ENCODE results near the gene SPATS1. TPM values are rescaled to one million over a fixed set of nuclear protein-coding genes. Genes with fewer than 3 reads are reported as not detected.

The SPATS1 gene
- total RNA-seq, 1 donor from 2014 or later, result not detected

DNA sequence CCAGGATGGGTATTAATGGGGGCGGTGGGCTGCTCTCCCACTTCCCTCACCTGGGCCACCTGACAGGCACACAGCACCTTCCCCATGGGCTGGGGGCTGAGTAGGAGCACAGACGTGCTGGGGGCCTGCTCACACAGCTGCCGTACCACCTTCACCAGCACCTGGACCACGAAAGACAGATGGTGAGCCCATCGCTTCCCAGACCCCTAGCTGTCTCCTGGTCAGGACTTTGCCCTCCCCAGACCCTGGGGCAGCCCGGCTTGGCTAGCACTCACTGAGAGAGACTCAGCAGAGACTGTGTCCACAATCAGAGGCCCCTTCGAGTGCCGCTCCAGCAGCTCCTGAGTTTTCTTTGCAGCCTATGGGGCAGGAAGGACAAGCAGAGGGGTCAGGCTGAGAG lies 41.3 kb upstream of the SPATS1 start:
- Histone ChIP-seq H3K27ac (ENCODE audit: low read depth, low read length) (no peak overlapping the region), H3K27me3 (ENCODE audit: insufficient read depth, low read length) (peaks cover 24% of the 10 kb centered on the region), H3K4me3 (ENCODE audit: insufficient read depth, low read depth, low read length) (no peak overlapping the region), H3K4me1 (ENCODE audit: insufficient read depth, low read length) (peaks cover 12% of the 10 kb centered on the region), H3K9me3 (ENCODE audit: insufficient read depth, low read depth, low read length) (peaks cover 2% of the 10 kb centered on the region), H3K9ac (ENCODE audit: low read length) (no peak overlapping the region), H3K79me2 (ENCODE audit: insufficient read depth, low read length) (no peaks in the 10 kb centered on the region), H4K20me1 (ENCODE audit: insufficient read depth, low read length) (peaks cover 21% of the 10 kb centered on the region), H2AFZ (ENCODE audit: low read depth, low read length) (no peak overlapping the region), H3K4me2 (ENCODE audit: low read length) (no peak overlapping the region), H3K36me3 (ENCODE audit: insufficient read depth, low read length) (peaks cover 14% of the 10 kb centered on the region)
- FAIRE-seq (no peak), DNase-seq (ENCODE audit: low read depth) (no peak)
- Mint-ChIP-seq H3K36me3 (ENCODE audit: low read depth, unreplicated experiment) (peaks cover 25% of the 10 kb centered on the region), H3K27me3 (ENCODE audit: low read depth, unreplicated experiment) (peaks cover 24% of the 10 kb centered on the region), H3K27ac (ENCODE audit: unreplicated experiment) (no peak overlapping the region), H3K9me3 (ENCODE audit: unreplicated experiment) (no peaks in the 10 kb centered on the region), H3K4me3 (ENCODE audit: unreplicated experiment) (no peak overlapping the region), H3K4me1 (ENCODE audit: low read depth, unreplicated experiment) (peaks cover 1% of the 10 kb centered on the region)
- TF ChIP-seq EZH2 (IDR thresholded peaks at IDR 0.05; ENCODE audit: insufficient read depth, low read length), result no peak
- TF ChIP-seq, protein P1, sequence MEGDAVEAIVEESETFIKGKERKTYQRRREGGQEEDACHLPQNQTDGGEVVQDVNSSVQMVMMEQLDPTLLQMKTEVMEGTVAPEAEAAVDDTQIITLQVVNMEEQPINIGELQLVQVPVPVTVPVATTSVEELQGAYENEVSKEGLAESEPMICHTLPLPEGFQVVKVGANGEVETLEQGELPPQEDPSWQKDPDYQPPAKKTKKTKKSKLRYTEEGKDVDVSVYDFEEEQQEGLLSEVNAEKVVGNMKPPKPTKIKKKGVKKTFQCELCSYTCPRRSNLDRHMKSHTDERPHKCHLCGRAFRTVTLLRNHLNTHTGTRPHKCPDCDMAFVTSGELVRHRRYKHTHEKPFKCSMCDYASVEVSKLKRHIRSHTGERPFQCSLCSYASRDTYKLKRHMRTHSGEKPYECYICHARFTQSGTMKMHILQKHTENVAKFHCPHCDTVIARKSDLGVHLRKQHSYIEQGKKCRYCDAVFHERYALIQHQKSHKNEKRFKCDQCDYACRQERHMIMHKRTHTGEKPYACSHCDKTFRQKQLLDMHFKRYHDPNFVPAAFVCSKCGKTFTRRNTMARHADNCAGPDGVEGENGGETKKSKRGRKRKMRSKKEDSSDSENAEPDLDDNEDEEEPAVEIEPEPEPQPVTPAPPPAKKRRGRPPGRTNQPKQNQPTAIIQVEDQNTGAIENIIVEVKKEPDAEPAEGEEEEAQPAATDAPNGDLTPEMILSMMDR (IDR thresholded peaks at IDR 0.05; ENCODE audit: insufficient read depth, low read depth, low read length), result no peak

- no peak for FAIRE-seq
- no peak for DNase-seq (ENCODE audit: low read depth)
- TF ChIP-seq EZH2 (IDR thresholded peaks at IDR 0.05; ENCODE audit: insufficient read depth, low read length), result no peak
- TF ChIP-seq, protein P1 (IDR thresholded peaks at IDR 0.05; ENCODE audit: insufficient read depth, low read depth, low read length), result no peak
- Histone ChIP-seq H3K4me1 (ENCODE audit: insufficient read depth, low read length) (peaks cover 9% of the 10 kb centered on the region), H3K4me2 (ENCODE audit: low read length) (no peak overlapping the region), H2AFZ (ENCODE audit: low read depth, low read length) (no peak overlapping the region), H3K4me3 (ENCODE audit: insufficient read depth, low read depth, low read length) (no peak overlapping the region), H3K79me2 (ENCODE audit: insufficient read depth, low read length) (no peaks in the 10 kb centered on the region), H3K36me3 (ENCODE audit: insufficient read depth, low read length) (peaks cover 14% of the 10 kb centered on the region), H3K27me3 (ENCODE audit: insufficient read depth, low read length) (peaks cover 16% of the 10 kb centered on the region), H3K27ac (ENCODE audit: low read depth, low read length) (no peak overlapping the region), H3K9ac (ENCODE audit: low read length) (no peak overlapping the region), H4K20me1 (ENCODE audit: insufficient read depth, low read length) (peaks cover 17% of the 10 kb centered on the region), H3K9me3 (ENCODE audit: insufficient read depth, low read depth, low read length) (no peaks in the 10 kb centered on the region)
- peak overlapping the region; percentile 2 for H3K27ac Mint-ChIP-seq (ENCODE audit: unreplicated experiment)
- peaks cover 25% of the 10 kb centered on the region for H3K36me3 Mint-ChIP-seq (ENCODE audit: low read depth, unreplicated experiment)
- no peaks in the 10 kb centered on the region for H3K9me3 Mint-ChIP-seq (ENCODE audit: unreplicated experiment)
- peaks cover 16% of the 10 kb centered on the region for H3K27me3 Mint-ChIP-seq (ENCODE audit: low read depth, unreplicated experiment)
- H3K4me1 Mint-ChIP-seq (ENCODE audit: low read depth, unreplicated experiment), result peaks cover 1% of the 10 kb centered on the region
- H3K4me3 Mint-ChIP-seq (ENCODE audit: unreplicated experiment), result no peak overlapping the region
These were observed 40.5 kb upstream of the SPATS1 start for GRCh38 chr6:44301782-44302564.

- no peak overlapping the region for H3K4me2 ChIP-seq (ENCODE audit: low read length)
- no peak overlapping the region for H3K4me3 ChIP-seq (ENCODE audit: insufficient read depth, low read depth, low read length)
- peaks cover 11% of the 10 kb centered on the region for H3K27me3 ChIP-seq (ENCODE audit: insufficient read depth, low read length)
- no peak overlapping the region for H2AFZ ChIP-seq (ENCODE audit: low read depth, low read length)
- H3K27ac ChIP-seq (ENCODE audit: low read depth, low read length), result no peak overlapping the region
- no peak overlapping the region for H3K27ac Mint-ChIP-seq (ENCODE audit: unreplicated experiment)
- peaks cover 26% of the 10 kb centered on the region for H3K36me3 Mint-ChIP-seq (ENCODE audit: low read depth, unreplicated experiment)
- FAIRE-seq (no peak), DNase-seq (ENCODE audit: low read depth) (no peak)
- H4K20me1 ChIP-seq (ENCODE audit: insufficient read depth, low read length), result peaks cover 16% of the 10 kb centered on the region
- H3K36me3 ChIP-seq (ENCODE audit: insufficient read depth, low read length), result peaks cover 18% of the 10 kb centered on the region
- H3K9ac ChIP-seq (ENCODE audit: low read length), result no peak overlapping the region
- H3K9me3 Mint-ChIP-seq (ENCODE audit: unreplicated experiment), result no peaks in the 10 kb centered on the region
- H3K4me1 Mint-ChIP-seq (ENCODE audit: low read depth, unreplicated experiment), result peaks cover under 1% of the 10 kb centered on the region
- peaks cover 2% of the 10 kb centered on the region for H3K4me1 ChIP-seq (ENCODE audit: insufficient read depth, low read length)
- H3K79me2 ChIP-seq (ENCODE audit: insufficient read depth, low read length), result no peaks in the 10 kb centered on the region
- H3K9me3 ChIP-seq (ENCODE audit: insufficient read depth, low read depth, low read length), result no peaks in the 10 kb centered on the region
- H3K27me3 Mint-ChIP-seq (ENCODE audit: low read depth, unreplicated experiment), result peaks cover 12% of the 10 kb centered on the region
- H3K4me3 Mint-ChIP-seq (ENCODE audit: unreplicated experiment), result no peak overlapping the region
- no peak for TF ChIP-seq EZH2 (IDR thresholded peaks at IDR 0.05; ENCODE audit: insufficient read depth, low read length)
- TF ChIP-seq, protein P1 (IDR thresholded peaks at IDR 0.05; ENCODE audit: insufficient read depth, low read depth, low read length), result no peak
These were observed 39.6 kb upstream of the SPATS1 start for GRCh38 chr6:44302856-44303255.

Data from astrocyte (in vitro differentiated cells and primary cell).